SK-N-SH (cell line): ENCODE results near the gene KIF1A. TPM values are rescaled to one million over a fixed set of nuclear protein-coding genes. Genes with fewer than 3 reads are reported as not detected.

ENCODE experiments used
- CTCF ChIA-PET: fragments of 300-600, 350-600 bp; formaldehyde crosslinking; extraction: SDS; loops from one replicate; lab custom pipeline; 2021; lab: Yijun Ruan, JAX
- POLR2A ChIA-PET: fragments of 350-600 bp; sonication (Branson Sonifier 250); formaldehyde crosslinking; extraction: SDS; loops from one replicate; lab custom pipeline; 2020; ENCODE audit warnings: antibody characterized with exemption, inconsistent platforms; lab: Yijun Ruan, JAX
- DNase-seq: peaks from one replicate; pipeline ENCODE4 v3.0.0; 2012
- H2AFZ ChIP-seq: fragments of 200-600 bp; sonication (generic); 2 replicates; pipeline ENCODE4 v1.8.1; 2016; ENCODE audit warnings: antibody characterized with exemption, mild to moderate bottlenecking, low read depth
- H3F3A ChIP-seq: fragments of 200-600 bp; sonication (generic); replicated peaks from 2 replicates; pipeline ENCODE3; 2016; ENCODE audit warnings: antibody characterized with exemption, mild to moderate bottlenecking; ENCODE audit not compliant: insufficient read depth
- H3K27ac ChIP-seq, 2 experiments: fragments of 200-500 bp in 1 of 2; fragments of 200-600 bp in 1 of 2; sonication (Bioruptor generic) in 1 of 2; sonication (generic), shearing (Covaris generic) in 1 of 2; 2 replicates each; pipeline versions ENCODE4 v1.5.1 to v1.6.1; 2014 to 2016; ENCODE audit warnings: low read depth in 2 of 2, inconsistent platforms in 1 of 2, low read length in 1 of 2, mild to moderate bottlenecking in 1 of 2, mixed read lengths in 1 of 2
- H3K27me3 ChIP-seq: fragments of 200-600 bp; sonication (generic), shearing (Covaris generic); 2 replicates; pipeline ENCODE4 v1.6.1; 2016; ENCODE audit warnings: mixed run types; ENCODE audit not compliant: insufficient read depth
- H3K36me3 ChIP-seq, 2 experiments: fragments of 200-500 bp in 1 of 2; fragments of 200-600 bp in 1 of 2; sonication (Bioruptor generic) in 1 of 2; sonication (generic) in 1 of 2; replicated peaks in 1 of 2; 2 replicates each; pipeline versions ENCODE3 to v1.5.1; 2014 to 2016; ENCODE audit warnings: low read length in 1 of 2, mild to moderate bottlenecking in 1 of 2; ENCODE audit not compliant: insufficient read depth in 2 of 2, control insufficient read depth in 1 of 2
- H3K4me1 ChIP-seq, 2 experiments: fragments of 200-500 bp in 1 of 2; fragments of 200-600 bp in 1 of 2; sonication (Bioruptor generic) in 1 of 2; sonication (generic), shearing (Covaris generic) in 1 of 2; 2 replicates each; pipeline versions ENCODE4 v1.5.1 to v1.6.1; 2014 to 2016; ENCODE audit warnings: low read depth in 1 of 2, low read length in 1 of 2, mixed run types in 1 of 2; ENCODE audit not compliant: insufficient read depth in 2 of 2, control insufficient read depth in 1 of 2
- H3K4me2 ChIP-seq: fragments of 200-600 bp; sonication (generic), shearing (Covaris generic); 2 replicates; pipeline ENCODE4 v1.6.1; 2017; ENCODE audit warnings: mixed run types
- H3K4me3 ChIP-seq, 2 experiments: fragments of 200-500 bp in 1 of 2; fragments of 200-600 bp in 1 of 2; sonication (Bioruptor generic) in 1 of 2; sonication (generic), shearing (Covaris generic) in 1 of 2; 2 replicates each; pipeline versions ENCODE4 v1.5.1 to v1.8.1; 2014 to 2016; ENCODE audit warnings: low read depth in 2 of 2, inconsistent platforms in 1 of 2, low read length in 1 of 2, mild to moderate bottlenecking in 1 of 2, mixed read lengths in 1 of 2, moderate library complexity in 1 of 2
- H3K79me2 ChIP-seq: fragments of 200-600 bp; sonication (generic); 2 replicates; pipeline ENCODE4 v1.8.1; 2017; ENCODE audit warnings: mild to moderate bottlenecking; ENCODE audit not compliant: insufficient read depth
- H3K9ac ChIP-seq: fragments of 200-600 bp; sonication (generic); 2 replicates; pipeline ENCODE4 v1.6.1; 2017; ENCODE audit warnings: mixed run types
- H3K9me2 ChIP-seq: fragments of 200-600 bp; sonication (generic); 2 replicates; pipeline ENCODE4 v1.6.1; 2017; ENCODE audit warnings: mixed run types
- H3K9me3 ChIP-seq: fragments of 200-600 bp; sonication (generic); 2 replicates; pipeline ENCODE4 v1.6.1; 2017; ENCODE audit warnings: mixed run types, mild to moderate bottlenecking, moderate library complexity
- H4K20me1 ChIP-seq: fragments of 200-600 bp; sonication (generic); 2 replicates; pipeline ENCODE4 v1.6.1; 2017; ENCODE audit warnings: mild to moderate bottlenecking, mixed run types; ENCODE audit not compliant: insufficient read depth
- EZH2phosphoT487 ChIP-seq: fragments of 200-600 bp; sonication (generic); IDR thresholded peaks from 2 replicates; pipeline ENCODE4 v1.6.1; 2017; ENCODE audit warnings: low read depth, mixed run types, mild to moderate bottlenecking, antibody characterized with exemption, moderate library complexity, borderline replicate concordance
- JUND ChIP-seq: IDR thresholded peaks from 2 replicates; pipeline ENCODE4 v1.4.0; 2012
- MXI1 ChIP-seq: IDR thresholded peaks from 2 replicates; pipeline ENCODE4 v1.6.1; 2012; ENCODE audit warnings: mild to moderate bottlenecking, low read depth, low read length, improper control_type of control experiment
- NFIC ChIP-seq: IDR thresholded peaks from 2 replicates; pipeline ENCODE4 v1.4.0; 2012; ENCODE audit warnings: borderline replicate concordance
- USF1 ChIP-seq: IDR thresholded peaks from 2 replicates; pipeline ENCODE4 v1.4.0; 2012; ENCODE audit warnings: low read depth, borderline replicate concordance
- USF2 ChIP-seq: fragments of 150-350 bp; IDR thresholded peaks from 2 replicates; pipeline ENCODE4 v1.6.1; 2017; ENCODE audit warnings: antibody characterized with exemption, low read length, low read depth, borderline replicate concordance
- ZBTB33 ChIP-seq: IDR thresholded peaks from 2 replicates; pipeline ENCODE4 v1.4.0; 2012; ENCODE audit warnings: low read depth, borderline replicate concordance
- WGBS: methylation state at CpG from one replicate; pipeline ENCODE4 v1.1.6; 2017; ENCODE audit warnings: low lambda C conversion rate; 5-methylcytosine and 5-hydroxymethylcytosine counted together
- polyA plus RNA-seq, 3 experiments: library from polyadenylated mRNA; depleted of rRNA; stranded (reverse); fragments of >200 nt; gene quantifications; 2 replicates each; pipeline ENCODE4 v1.2.3, GENCODE V29; 2012

The KIF1A gene
- polyA plus RNA-seq, 1 of the 3 experiments (the other 2 are of a cell fraction): 0.21 TPM

- Histone ChIP-seq H3K36me3 (no peaks in the 10 kb centered on the region), H3K9me3 (no peaks in the 10 kb centered on the region), H3K4me2 (no peak overlapping the region), H3K27ac (no peak overlapping the region), H2AFZ (no peak overlapping the region), H3K79me2 (no peaks in the 10 kb centered on the region), H3K9ac (no peak overlapping the region), H3F3A (no peaks in the 10 kb centered on the region), H4K20me1 (no peaks in the 10 kb centered on the region), H3K9me2 (no peaks in the 10 kb centered on the region), H3K27me3 (peaks cover 16% of the 10 kb centered on the region; the same call in 1 of the 2 replicates), H3K4me1 (peaks cover 0 to 14% of the 10 kb centered on the region in 2 experiments; a peak in 1 of 4 replicates), H3K4me3 (no peak overlapping the region)
- ChIA-PET POLR2A (no interaction called here), CTCF (interaction anchor here (1.7 to 2.5 kb wide), 2 partner anchors 11 to 25 kb away, joined by 6 to 11 read pairs; no protein-coding TSS in a partner anchor)
- DNase-seq: no peak
- 73% methylated on average over 9 of the region's 11 CpGs for WGBS
- TF ChIP-seq JUND (no peak), NFIC (no peak), EZH2phosphoT487 (no peak), USF1 (no peak), ZBTB33 (no peak)
Observed at GRCh38 chr2:240814946-240815760, 4.9 kb downstream of the KIF1A start.

- no peak for DNase-seq
- Histone ChIP-seq H3K27me3 (peaks cover 11% of the 10 kb centered on the region; the same call in 1 of the 2 replicates), H3K27ac (no peak overlapping the region), H2AFZ (no peak overlapping the region), H3K79me2 (no peaks in the 10 kb centered on the region), H4K20me1 (no peaks in the 10 kb centered on the region), H3K9ac (no peak overlapping the region), H3K4me3 (no peak overlapping the region), H3K36me3 (no peaks in the 10 kb centered on the region), H3K4me1 (peaks cover 0 to 14% of the 10 kb centered on the region in 2 experiments; a peak in 1 of 4 replicates), H3K4me2 (no peak overlapping the region), H3F3A (no peaks in the 10 kb centered on the region), H3K9me2 (no peaks in the 10 kb centered on the region), H3K9me3 (no peaks in the 10 kb centered on the region)
- 72% methylated on average over 4 of the region's 4 CpGs for WGBS
- CTCF ChIA-PET: interaction anchor here (1.7 to 2.5 kb wide), 2 partner anchors 10 to 26 kb away, joined by 6 to 11 read pairs; no protein-coding TSS in a partner anchor
- no peak for TF ChIP-seq USF2
- TF ChIP-seq MXI1: no peak
- POLR2A ChIA-PET: no interaction called here
Observed at GRCh38 chr2:240814280-240814679, 5.7 kb downstream of the KIF1A start.
